Measurements from ENCODE around the gene CCDC154.
A peak's percentile ranks its signal among the peaks of the same experiment; 100 is the strongest.

Gene CCDC154

GRCh38 chr16:1443980-1444729, at the start of gene CCDC154:
CCDC154 (minus strand) TSS chr16:1444556; CDS start chr16:1444322, 234 bp downstream.
- Histone ChIP-seq H3K9me3 (ENCODE audit: control insufficient read depth, low read depth, low read length) (no peaks in the 10 kb centered on the region), H3K36me3 (ENCODE audit: control insufficient read depth, low read depth, low read length) (peaks cover 6% of the 10 kb centered on the region), H3K4me1 (ENCODE audit: control insufficient read depth, low read depth, low read length) (no peaks in the 10 kb centered on the region), H3K27me3 (ENCODE audit: control insufficient read depth, insufficient read depth, low read length) (no peaks in the 10 kb centered on the region), H3K9ac (ENCODE audit: low read length) (no peak within 1 kb of the TSS), H3K4me3 (ENCODE audit: low read length) (no peak within 1 kb of the TSS), H3K27ac (ENCODE audit: low read length) (no peak within 1 kb of the TSS)

GRCh38 chr16:1493746-1494094, 49.4 kb upstream of the CCDC154 start:
- Histone ChIP-seq H3K4me3 (ENCODE audit: low read length) (peak overlapping the region; percentile 84), H3K27ac (ENCODE audit: low read length) (peak overlapping the region; percentile 75), H3K9ac (ENCODE audit: low read length) (peak overlapping the region; percentile 83), H3K9me3 (ENCODE audit: control insufficient read depth, low read depth, low read length) (no peaks in the 10 kb centered on the region), H3K4me1 (ENCODE audit: control insufficient read depth, low read depth, low read length) (no peaks in the 10 kb centered on the region), H3K36me3 (ENCODE audit: control insufficient read depth, low read depth, low read length) (peaks cover 18% of the 10 kb centered on the region), H3K27me3 (ENCODE audit: control insufficient read depth, insufficient read depth, low read length) (no peaks in the 10 kb centered on the region)

GRCh38 chr16:1492923-1493745, 48.8 kb upstream of the CCDC154 start, which contains the start of gene TELO2:
TELO2 (plus strand) TSS chr16:1493360; CDS start chr16:1494282, 922 bp downstream.
- peak within 1 kb of the TSS; percentile 84 for H3K4me3 ChIP-seq (ENCODE audit: low read length)
- no peaks in the 10 kb centered on the region for H3K27me3 ChIP-seq (ENCODE audit: control insufficient read depth, insufficient read depth, low read length)
- peak within 1 kb of the TSS; percentile 83 for H3K9ac ChIP-seq (ENCODE audit: low read length)
- no peaks in the 10 kb centered on the region for H3K4me1 ChIP-seq (ENCODE audit: control insufficient read depth, low read depth, low read length)
- no peaks in the 10 kb centered on the region for H3K9me3 ChIP-seq (ENCODE audit: control insufficient read depth, low read depth, low read length)
- peak within 1 kb of the TSS; percentile 75 for H3K27ac ChIP-seq (ENCODE audit: low read length)
- H3K36me3 ChIP-seq (ENCODE audit: control insufficient read depth, low read depth, low read length), result peaks cover 16% of the 10 kb centered on the region

- Histone ChIP-seq H3K9ac (ENCODE audit: low read length) (peak overlapping the region; percentile 83), H3K27ac (ENCODE audit: low read length) (no peak overlapping the region), H3K36me3 (ENCODE audit: control insufficient read depth, low read depth, low read length) (peaks cover 9% of the 10 kb centered on the region), H3K27me3 (ENCODE audit: control insufficient read depth, insufficient read depth, low read length) (no peaks in the 10 kb centered on the region), H3K4me1 (ENCODE audit: control insufficient read depth, low read depth, low read length) (no peaks in the 10 kb centered on the region), H3K9me3 (ENCODE audit: control insufficient read depth, low read depth, low read length) (no peaks in the 10 kb centered on the region), H3K4me3 (ENCODE audit: low read length) (peak overlapping the region; percentile 84)
Observed at GRCh38 chr16:1492082-1492922, 47.9 kb upstream of the CCDC154 start.

- Histone ChIP-seq H3K27ac (ENCODE audit: low read length) (no peak overlapping the region), H3K27me3 (ENCODE audit: control insufficient read depth, insufficient read depth, low read length) (no peaks in the 10 kb centered on the region), H3K4me3 (ENCODE audit: low read length) (no peak overlapping the region), H3K4me1 (ENCODE audit: control insufficient read depth, low read depth, low read length) (no peaks in the 10 kb centered on the region), H3K36me3 (ENCODE audit: control insufficient read depth, low read depth, low read length) (peaks cover 9% of the 10 kb centered on the region), H3K9me3 (ENCODE audit: control insufficient read depth, low read depth, low read length) (no peaks in the 10 kb centered on the region), H3K9ac (ENCODE audit: low read length) (no peak overlapping the region)
Observed at GRCh38 chr16:1491327-1491726, 47.0 kb upstream of the CCDC154 start.

- H3K36me3 ChIP-seq (ENCODE audit: control insufficient read depth, low read depth, low read length), result no peaks in the 10 kb centered on the region
- no peak overlapping the region for H3K9ac ChIP-seq (ENCODE audit: low read length)
- H3K9me3 ChIP-seq (ENCODE audit: control insufficient read depth, low read depth, low read length), result no peaks in the 10 kb centered on the region
- H3K27me3 ChIP-seq (ENCODE audit: control insufficient read depth, insufficient read depth, low read length), result peaks cover 1% of the 10 kb centered on the region
- no peaks in the 10 kb centered on the region for H3K4me1 ChIP-seq (ENCODE audit: control insufficient read depth, low read depth, low read length)
- H3K4me3 ChIP-seq (ENCODE audit: low read length), result no peak overlapping the region
- no peak overlapping the region for H3K27ac ChIP-seq (ENCODE audit: low read length)
Observed at GRCh38 chr16:1489077-1489476, 44.7 kb upstream of the CCDC154 start.

GRCh38 chr16:1488619-1489018, 44.3 kb upstream of the CCDC154 start, which contains the start of gene PTX4:
PTX4 (minus strand) TSS chr16:1488944; CDS start chr16:1488909, 35 bp downstream.
- Histone ChIP-seq H3K9ac (ENCODE audit: low read length) (no peak within 1 kb of the TSS), H3K4me3 (ENCODE audit: low read length) (no peak within 1 kb of the TSS), H3K27ac (ENCODE audit: low read length) (no peak within 1 kb of the TSS)

GRCh38 chr16:1488054-1488601, 43.8 kb upstream of the CCDC154 start:
- Histone ChIP-seq H3K27ac (ENCODE audit: low read length) (no peak overlapping the region), H3K4me1 (ENCODE audit: control insufficient read depth, low read depth, low read length) (no peaks in the 10 kb centered on the region), H3K9ac (ENCODE audit: low read length) (no peak overlapping the region), H3K27me3 (ENCODE audit: control insufficient read depth, insufficient read depth, low read length) (peaks cover 11% of the 10 kb centered on the region), H3K36me3 (ENCODE audit: control insufficient read depth, low read depth, low read length) (no peaks in the 10 kb centered on the region), H3K4me3 (ENCODE audit: low read length) (no peak overlapping the region), H3K9me3 (ENCODE audit: control insufficient read depth, low read depth, low read length) (no peaks in the 10 kb centered on the region)

More at GRCh38 chr16:1488619-1489018, 44.3 kb upstream of the CCDC154 start, which contains the start of gene PTX4:
- Histone ChIP-seq H3K36me3 (ENCODE audit: control insufficient read depth, low read depth, low read length) (no peaks in the 10 kb centered on the region), H3K9me3 (ENCODE audit: control insufficient read depth, low read depth, low read length) (no peaks in the 10 kb centered on the region), H3K4me1 (ENCODE audit: control insufficient read depth, low read depth, low read length) (no peaks in the 10 kb centered on the region), H3K27me3 (ENCODE audit: control insufficient read depth, insufficient read depth, low read length) (peaks cover 6% of the 10 kb centered on the region)

GRCh38 chr16:1487395-1488053, 43.2 kb upstream of the CCDC154 start:
- H3K27me3 ChIP-seq (ENCODE audit: control insufficient read depth, insufficient read depth, low read length), result peaks cover 11% of the 10 kb centered on the region
- H3K27ac ChIP-seq (ENCODE audit: low read length), result no peak overlapping the region
- no peak overlapping the region for H3K9ac ChIP-seq (ENCODE audit: low read length)
- H3K9me3 ChIP-seq (ENCODE audit: control insufficient read depth, low read depth, low read length), result no peaks in the 10 kb centered on the region
- no peak overlapping the region for H3K4me3 ChIP-seq (ENCODE audit: low read length)
- H3K4me1 ChIP-seq (ENCODE audit: control insufficient read depth, low read depth, low read length), result no peaks in the 10 kb centered on the region
- no peaks in the 10 kb centered on the region for H3K36me3 ChIP-seq (ENCODE audit: control insufficient read depth, low read depth, low read length)

- H3K36me3 ChIP-seq (ENCODE audit: control insufficient read depth, low read depth, low read length), result no peaks in the 10 kb centered on the region
- H3K9me3 ChIP-seq (ENCODE audit: control insufficient read depth, low read depth, low read length), result no peaks in the 10 kb centered on the region
- H3K4me3 ChIP-seq (ENCODE audit: low read length), result no peak overlapping the region
- no peaks in the 10 kb centered on the region for H3K4me1 ChIP-seq (ENCODE audit: control insufficient read depth, low read depth, low read length)
- no peak overlapping the region for H3K9ac ChIP-seq (ENCODE audit: low read length)
- peaks cover 11% of the 10 kb centered on the region for H3K27me3 ChIP-seq (ENCODE audit: control insufficient read depth, insufficient read depth, low read length)
- no peak overlapping the region for H3K27ac ChIP-seq (ENCODE audit: low read length)
Observed at GRCh38 chr16:1486551-1487390, 42.4 kb upstream of the CCDC154 start.
